ENCODE results near the gene MRPL58.

GRCh38 chr17:74981979-74982662, 30.3 kb upstream of the MRPL58 start:
- TF ChIP-seq ATF6 (CRISPR knock-in tag; IDR thresholded peaks at IDR 0.05) (no peak), CTCF (IDR thresholded peaks at IDR 0.05) (no peak), ZMAT4 (CRISPR knock-in tag; IDR thresholded peaks at IDR 0.05) (no peak), AFF4 (CRISPR knock-in tag; IDR thresholded peaks at IDR 0.05; ENCODE audit: borderline replicate concordance) (0 out of 2 replicates have a peak, but pooled peaks have one; percentile 46), CBFB (CRISPR knock-in tag; IDR thresholded peaks at IDR 0.05; ENCODE audit: low read depth) (0 out of 2 replicates have a peak, but pooled peaks have one; percentile 84), NFE2L1 (CRISPR knock-in tag; IDR thresholded peaks at IDR 0.05) (peak; percentile 63), ZNF512 (CRISPR knock-in tag; IDR thresholded peaks at IDR 0.05; ENCODE audit: borderline replicate concordance) (no peak), NFYB (CRISPR knock-in tag; conservative IDR thresholded peaks at IDR 0.05; ENCODE audit: low read depth) (no peak), ATF3 (CRISPR knock-in tag; conservative IDR thresholded peaks at IDR 0.05) (no peak), SP1 (CRISPR knock-in tag; conservative IDR thresholded peaks at IDR 0.05) (peak; percentile 88; the same call in 1 of the 2 replicates), IRF1 (CRISPR knock-in tag; IDR thresholded peaks at IDR 0.05) (0 out of 2 replicates have a peak, but pooled peaks have one; percentile 35), MLX (CRISPR knock-in tag; IDR thresholded peaks at IDR 0.05) (no peak), ZNF263 (CRISPR knock-in tag; IDR thresholded peaks at IDR 0.05; ENCODE audit: low read depth) (no peak)

All from WTC11 (cell line).